Fibroblast of lung (primary cell): ENCODE data around the gene PEX11B. TPM values are rescaled to one million over a fixed set of nuclear protein-coding genes. Genes with fewer than 3 reads are reported as not detected.

Experiments
- DNase-seq, 2 donors: peaks; one replicate each; pipeline versions ENCODE4 v3.0.0 to v3.0.0-alpha.2; 2010; ENCODE audit warnings: low read depth in 2 of 2
- H2AFZ ChIP-seq: 2 replicates; pipeline ENCODE4 v1.5.1; 2012; ENCODE audit warnings: low read length, control low read depth, inconsistent platforms
- H3K27ac ChIP-seq: 2 replicates; pipeline ENCODE4 v1.5.1; 2011; ENCODE audit warnings: low read length, control low read depth; ENCODE audit not compliant: insufficient read depth
- H3K27me3 ChIP-seq: 2 replicates; pipeline ENCODE4 v1.5.1; 2011; ENCODE audit warnings: mild to moderate bottlenecking, low read length; ENCODE audit not compliant: control insufficient read depth, insufficient read depth
- H3K36me3 ChIP-seq: 2 replicates; pipeline ENCODE4 v1.5.1; 2011; ENCODE audit warnings: low read length; ENCODE audit not compliant: control insufficient read depth, insufficient read depth
- H3K4me1 ChIP-seq: 2 replicates; pipeline ENCODE4 v1.5.1; 2011; ENCODE audit warnings: low read length; ENCODE audit not compliant: control insufficient read depth, insufficient read depth; ENCODE audit errors: extremely low read depth
- H3K4me2 ChIP-seq: 2 replicates; pipeline ENCODE4 v1.5.1; 2011; ENCODE audit warnings: low read length, control low read depth; ENCODE audit not compliant: insufficient read depth; ENCODE audit errors: extremely low read depth
- H3K4me3 ChIP-seq, 4 experiments: fragments of 200-600 bp in 1 of 4; sonication (generic) in 1 of 4; replicated peaks in 1 of 4; 2 replicates each; pipeline ENCODE4 v1.5.1; 2011 to 2016; ENCODE audit warnings: low read length in 4 of 4, low read depth in 3 of 4, mild to moderate bottlenecking in 3 of 4, control low read depth in 2 of 4, inconsistent platforms in 1 of 4, mixed read lengths in 1 of 4; ENCODE audit not compliant: insufficient read depth in 1 of 4; ENCODE audit errors: control extremely low read depth in 1 of 4
- H3K79me2 ChIP-seq: 2 replicates; pipeline ENCODE4 v1.5.1; 2012; ENCODE audit warnings: mild to moderate bottlenecking, low read length, inconsistent platforms; ENCODE audit not compliant: control insufficient read depth, insufficient read depth
- H3K9ac ChIP-seq: 2 replicates; pipeline ENCODE4 v1.5.1; 2011; ENCODE audit warnings: mild to moderate bottlenecking, low read length, control low read depth; ENCODE audit not compliant: insufficient read depth
- H3K9me3 ChIP-seq: 2 replicates; pipeline ENCODE4 v1.5.1; 2012; ENCODE audit warnings: low read depth, low read length; ENCODE audit not compliant: control insufficient read depth, insufficient read depth
- H4K20me1 ChIP-seq: 2 replicates; pipeline ENCODE4 v1.5.1; 2011; ENCODE audit warnings: low read length; ENCODE audit not compliant: control insufficient read depth, insufficient read depth; ENCODE audit errors: extremely low read depth
- CTCF ChIP-seq, 2 donors: IDR thresholded peaks in 1 of 2; conservative IDR thresholded peaks in 1 of 2; 1 replicate in 1 of 2; 2 replicates in 1 of 2; pipeline ENCODE4 v1.5.1; 2011 to 2012; ENCODE audit warnings: low read length in 2 of 2, control low read depth in 1 of 2, inconsistent platforms in 1 of 2, low read depth in 1 of 2, mild to moderate bottlenecking in 1 of 2
- EZH2 ChIP-seq: IDR thresholded peaks from 2 replicates; pipeline ENCODE4 v1.5.1; 2012; ENCODE audit warnings: low read length, control low read depth, mild to moderate bottlenecking; ENCODE audit errors: missing control alignments
- polyA plus RNA-seq, 2 donors: library from polyadenylated mRNA; depleted of rRNA in 1 of 2; stranded (reverse) in 1 of 2; unstranded in 1 of 2; fragments of >200 nt; gene quantifications; 2 replicates each; pipeline ENCODE4 v1.2.1, GENCODE V29; 2011 to 2012; ENCODE audit warnings: missing spikeins in 1 of 2
- total RNA-seq: library from RNA; depleted of rRNA; stranded (reverse); fragments of >200 nt; gene quantifications from 2 replicates; pipeline ENCODE4 v1.2.1, GENCODE V29; 2014

Gene PEX11B
- total and polyA plus RNA-seq, 2 donors (not counting 1 experiment from before 2014, with no cell fraction given), result 28.2 to 34.3 TPM

- peaks cover 1% of the 10 kb centered on the region for H3K36me3 ChIP-seq
- peak within 1 kb of the TSS; percentile 68 for H3K9ac ChIP-seq
- peak within 1 kb of the TSS; percentile 82 for H3K4me2 ChIP-seq
- H3K27ac ChIP-seq, result peak within 1 kb of the TSS; percentile 87
- no peaks in the 10 kb centered on the region for H3K9me3 ChIP-seq
- H2AFZ ChIP-seq, result peak within 1 kb of the TSS; percentile 94
- TF ChIP-seq EZH2, result no peak
- TF ChIP-seq CTCF (conservative IDR thresholded peaks at IDR 0.05 in 1 of 2, IDR thresholded peaks at IDR 0.05 in 1 of 2; ENCODE audit: low read depth in 1 of 2, low read length in 2 of 2), result peak in 1 of 2 donors; percentile 11
- H3K4me3 ChIP-seq, result peak within 1 kb of the TSS; percentile 65 to 92 (median 74)
- peaks cover 2% of the 10 kb centered on the region for H3K79me2 ChIP-seq
- H3K4me1 ChIP-seq, result peaks cover 29% of the 10 kb centered on the region
- no peaks in the 10 kb centered on the region for H4K20me1 ChIP-seq
- peak; percentile 92 to 93 for DNase-seq
- no peaks in the 10 kb centered on the region for H3K27me3 ChIP-seq
Measured at GRCh38 chr1:145964328-145965118, 46.0 kb upstream of the PEX11B start, which contains the start of the genes ANKRD34A and POLR3GL. ANKRD34A (minus strand) TSS chr1:145964575; CDS start chr1:145961759, 2,816 bp downstream. POLR3GL (plus strand) TSS chr1:145964690; CDS start chr1:145974866, 10,176 bp downstream.

GRCh38 chr1:145963265-145964019, 44.9 kb upstream of the PEX11B start:
- Histone ChIP-seq H3K9ac (peak overlapping the region; percentile 36), H3K27me3 (no peaks in the 10 kb centered on the region), H4K20me1 (no peaks in the 10 kb centered on the region), H2AFZ (peak overlapping the region; percentile 89), H3K9me3 (no peaks in the 10 kb centered on the region), H3K4me3 (peak overlapping the region; percentile 65 to 92 (median 74)), H3K27ac (peak overlapping the region; percentile 87), H3K4me1 (peaks cover 29% of the 10 kb centered on the region), H3K79me2 (peaks cover 2% of the 10 kb centered on the region), H3K4me2 (peak overlapping the region; percentile 82), H3K36me3 (peaks cover 1% of the 10 kb centered on the region)
- TF ChIP-seq CTCF (conservative IDR thresholded peaks at IDR 0.05 in 1 of 2, IDR thresholded peaks at IDR 0.05 in 1 of 2; ENCODE audit: low read depth in 1 of 2, low read length in 2 of 2), result no peak
- no peak for TF ChIP-seq EZH2
- peak in 1 of 2 donors; percentile 80 for DNase-seq
